Limb (tissue), 2 donors: ENCODE measurements around the gene CEACAM3.
A peak's percentile ranks its signal among the peaks of the same experiment; 100 is the strongest.
"Not testable (repeated sequence)": the region's sequence is repeated elsewhere in the genome, so short reads cannot be mapped to it uniquely, and the experiment has no call there.

Experiments
- DNase-seq, 2 donors: peaks; one replicate each; pipeline ENCODE4 v3.0.0-alpha.2; 2016; ENCODE audit errors: extremely low spot score in 2 of 2

Gene CEACAM3

GRCh38 chr19:41796362-41796761 is at the start of gene CEACAM3:
TSS of gene CEACAM3 (plus strand) at chr19:41796587. CDS start at chr19:41796678, 91 bp downstream.
- DNase-seq, result no peak

DNA sequence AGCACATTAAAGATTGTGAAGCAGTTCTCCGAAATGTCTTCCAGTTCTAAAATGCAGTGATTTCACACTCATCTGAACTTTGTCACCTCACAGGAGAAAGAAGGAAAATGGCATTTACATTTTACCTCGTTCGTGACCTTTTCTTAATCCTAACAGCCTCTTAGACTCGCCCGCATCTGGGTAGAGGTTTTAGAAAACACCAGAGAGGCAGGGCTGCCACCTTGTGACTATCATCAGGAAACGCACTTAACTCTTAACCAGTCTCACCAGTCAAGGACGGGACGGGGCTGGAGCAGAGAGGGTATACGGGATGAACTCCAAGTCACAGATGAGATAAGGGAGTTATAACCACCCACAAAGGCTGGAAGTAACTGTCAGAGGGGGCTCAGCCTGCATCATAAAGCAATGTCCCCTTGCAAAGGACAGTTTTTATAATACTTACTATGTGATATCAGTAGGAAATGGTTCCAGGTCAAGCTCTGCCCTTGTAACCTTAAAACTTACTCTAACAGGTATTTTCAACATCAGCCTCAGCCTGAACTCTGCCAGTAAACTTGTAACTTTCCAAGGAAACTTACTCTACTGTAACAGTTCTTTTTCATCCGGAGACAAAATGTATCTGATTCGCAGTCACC is 49.7 kb upstream of the CEACAM3 start:
- DNase-seq, result no peak

DNA sequence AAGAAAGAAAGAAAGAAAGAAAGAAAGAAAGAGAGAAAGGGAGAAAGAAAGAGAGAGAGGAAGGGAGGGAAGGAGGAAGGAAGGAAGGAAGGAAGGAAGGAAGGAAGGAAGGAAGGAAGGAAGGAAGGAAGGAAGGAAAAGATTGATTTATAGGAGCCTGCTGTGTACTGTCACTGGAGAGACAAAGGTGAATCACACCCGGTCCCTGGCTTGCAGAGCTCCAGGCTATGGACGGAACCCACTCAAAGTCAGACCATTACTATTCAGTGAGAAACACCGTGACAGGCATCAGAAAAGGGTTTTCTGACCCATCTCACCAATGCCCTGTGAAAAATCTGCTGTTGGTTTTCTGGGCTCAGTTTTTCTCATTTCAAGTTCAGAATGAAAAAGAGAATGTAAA is 48.4 kb upstream of the CEACAM3 start:
- no peak for DNase-seq

DNA sequence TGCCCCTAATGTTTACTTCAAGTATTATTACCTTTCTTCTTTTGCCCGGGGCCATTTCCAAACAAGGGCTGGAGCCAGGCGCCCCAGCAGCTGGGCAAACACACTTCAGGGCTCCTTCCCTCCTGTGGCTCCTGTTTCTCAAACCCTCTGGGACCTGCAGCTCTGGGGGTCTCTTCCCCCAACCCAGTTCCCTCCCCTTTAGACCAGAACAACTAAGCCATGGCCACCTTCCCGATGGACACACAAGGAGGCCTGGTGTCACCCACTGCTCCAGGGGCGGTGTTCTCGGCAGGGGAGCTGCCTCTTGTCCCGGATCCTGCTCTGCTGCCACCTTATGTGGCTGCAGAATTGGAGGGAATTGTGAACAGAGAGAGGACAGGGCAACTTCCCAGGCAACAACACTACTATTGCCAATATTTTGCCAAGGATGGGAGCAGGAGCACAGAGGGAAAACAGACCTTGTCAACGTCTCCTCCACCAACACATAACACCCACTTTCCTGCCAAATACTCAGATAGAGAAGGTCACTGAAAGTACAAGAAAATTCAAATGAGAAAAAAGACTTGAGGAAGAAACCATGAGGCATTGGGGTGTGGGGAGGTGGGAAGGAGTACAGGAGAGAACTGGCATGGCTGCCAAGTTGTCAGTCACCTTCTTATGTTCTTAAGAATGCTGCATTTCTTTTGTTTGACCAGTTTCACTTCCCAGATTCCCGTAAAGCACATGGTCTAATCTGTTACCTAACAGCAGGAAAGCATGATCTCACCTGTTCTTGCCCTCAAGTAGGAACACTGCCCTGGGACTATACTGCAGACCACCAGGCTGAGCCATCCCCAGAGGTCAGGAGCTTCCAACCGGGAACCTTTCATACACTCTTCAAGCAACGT is 45.9 kb upstream of the CEACAM3 start:
- DNase-seq, result not testable (repeated sequence)

DNA sequence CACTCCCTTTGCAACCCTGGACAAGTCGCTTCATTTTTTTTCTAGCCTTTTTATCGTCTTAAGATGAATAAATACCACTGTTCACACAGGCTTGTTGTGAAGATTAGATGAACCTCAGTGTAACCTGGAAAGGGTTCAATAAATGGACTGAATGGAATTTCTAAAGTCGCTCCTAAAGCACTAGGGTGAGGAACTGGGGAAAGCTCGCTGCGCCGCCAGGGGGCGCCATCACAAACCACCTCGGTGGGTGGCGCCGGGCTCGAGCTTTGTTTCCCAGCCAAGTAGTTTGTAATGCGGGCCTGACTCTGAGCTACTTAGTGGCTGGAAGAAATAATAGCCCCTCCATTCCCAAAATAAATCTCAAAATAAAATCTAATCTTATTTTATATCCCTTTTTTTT is 43.2 kb upstream of the CEACAM3 start:
- DNase-seq, result peak in 1 of 2 donors; percentile 37

DNA sequence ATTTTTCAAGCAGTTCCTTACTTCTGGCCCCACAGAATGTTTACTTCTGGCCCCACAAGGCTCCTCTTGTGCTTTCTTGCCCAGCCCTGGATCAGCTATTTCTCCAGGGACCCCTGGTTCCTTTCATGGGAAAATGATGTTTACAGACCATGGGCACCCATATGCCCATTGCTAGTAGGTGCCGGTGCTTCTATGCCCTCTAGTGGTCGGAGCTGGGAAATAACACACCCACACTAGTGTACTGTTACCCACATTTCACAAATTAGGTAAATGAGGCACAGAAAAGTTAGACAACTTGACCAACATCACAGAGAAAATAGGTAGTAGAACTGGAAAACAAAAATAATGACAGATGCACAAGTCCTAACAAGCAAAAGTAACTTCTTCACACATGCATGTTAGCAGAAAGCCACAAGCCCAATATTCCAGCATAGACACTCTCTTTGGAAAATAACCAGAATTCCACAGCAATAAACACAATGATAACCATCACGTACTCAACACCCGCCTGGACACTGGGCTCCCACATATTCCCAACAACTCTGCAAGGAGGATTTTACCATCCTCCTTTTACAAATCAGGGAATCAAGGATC is 42.4 kb upstream of the CEACAM3 start:
- DNase-seq, result peak in 1 of 2 donors; percentile 31

GRCh38 chr19:41755328-41755913 is 41.0 kb upstream of the CEACAM3 start, which contains the start of gene CEACAM6:
TSS of gene CEACAM6 (plus strand) at chr19:41755530. CDS start at chr19:41755639, 109 bp downstream.
- no peak for DNase-seq

GRCh38 chr19:41758846-41759245 is 37.5 kb upstream of the CEACAM3 start:
- DNase-seq, result no peak

- DNase-seq, result no peak
These were observed 29.3 kb upstream of the CEACAM3 start for GRCh38 chr19:41767115-41767514.

GRCh38 chr19:41768105-41768504 is 28.3 kb upstream of the CEACAM3 start:
- not testable (repeated sequence) for DNase-seq

DNA sequence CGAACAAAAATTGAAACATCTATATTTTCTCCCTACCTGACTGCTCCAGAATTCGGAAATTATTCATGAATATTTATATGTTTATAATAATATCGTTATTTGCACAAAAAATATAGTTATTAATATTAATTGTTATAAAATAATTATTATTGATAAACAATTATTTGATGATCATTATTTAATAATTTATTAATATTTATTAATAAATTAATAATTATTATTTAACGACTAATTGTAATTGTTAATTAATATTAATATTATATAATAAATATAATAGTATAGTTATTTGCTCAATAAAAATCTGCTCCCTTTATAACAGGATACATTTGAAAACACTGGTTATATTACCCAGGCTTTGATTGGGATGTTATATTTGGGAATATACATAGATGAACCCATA is 26.8 kb upstream of the CEACAM3 start:
- no peak for DNase-seq

GRCh38 chr19:41771410-41771809 is 25.0 kb upstream of the CEACAM3 start:
- no peak for DNase-seq

DNA sequence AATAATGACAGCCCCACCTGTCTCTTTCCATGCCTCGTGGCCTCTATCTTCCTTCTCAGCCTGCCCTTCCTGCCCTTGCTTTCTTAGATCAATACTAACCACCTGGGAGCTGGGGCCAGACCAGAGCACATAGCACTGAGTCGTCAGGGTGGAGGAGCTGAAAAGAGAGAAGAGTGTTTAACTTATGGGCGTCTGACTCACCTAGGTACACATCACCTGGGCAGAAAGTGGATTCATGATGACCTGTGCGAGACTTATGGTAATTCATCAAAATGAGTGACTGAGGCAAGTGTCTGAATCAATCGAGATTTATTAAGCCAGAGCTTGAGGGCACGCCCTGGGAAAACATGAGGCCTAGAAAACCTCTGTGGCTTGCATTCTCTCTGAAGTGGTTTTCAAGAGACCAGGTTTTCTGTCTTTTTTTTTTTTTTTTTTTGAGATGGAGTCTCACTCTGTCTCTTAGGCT is 21.8 kb upstream of the CEACAM3 start:
- DNase-seq, result no peak

DNA sequence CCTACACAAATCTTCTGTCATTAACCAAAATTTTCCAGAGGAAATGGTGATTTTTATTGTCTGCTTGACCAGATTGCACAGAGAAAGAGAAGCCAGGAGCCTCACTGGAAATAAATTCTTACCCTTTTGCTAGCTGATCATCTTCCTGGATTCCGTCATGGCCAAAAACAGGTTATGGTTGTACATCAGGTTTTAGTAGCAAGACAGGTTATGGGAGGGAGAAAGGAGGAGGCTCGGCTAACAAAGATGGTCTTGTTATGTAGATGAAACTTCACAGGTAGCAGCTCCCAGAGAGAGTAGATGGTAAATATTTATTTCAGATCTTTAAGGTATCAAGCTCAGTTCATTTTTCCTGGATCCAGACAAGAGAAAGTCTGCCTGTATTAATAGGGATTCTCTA is 19.7 kb upstream of the CEACAM3 start:
- DNase-seq, result no peak

- no peak for DNase-seq
These were observed 12.8 kb upstream of the CEACAM3 start for GRCh38 chr19:41783612-41784011.

- DNase-seq, result no peak
These were observed 12.1 kb upstream of the CEACAM3 start for GRCh38 chr19:41784312-41784711.

- no peak for DNase-seq
These were observed 11.6 kb upstream of the CEACAM3 start for GRCh38 chr19:41784743-41785142.

- peak; percentile 27 to 51 for DNase-seq
These were observed 10.7 kb upstream of the CEACAM3 start for GRCh38 chr19:41785653-41786052.

GRCh38 chr19:41787055-41787454 is 9.3 kb upstream of the CEACAM3 start:
- DNase-seq, result no peak

DNA sequence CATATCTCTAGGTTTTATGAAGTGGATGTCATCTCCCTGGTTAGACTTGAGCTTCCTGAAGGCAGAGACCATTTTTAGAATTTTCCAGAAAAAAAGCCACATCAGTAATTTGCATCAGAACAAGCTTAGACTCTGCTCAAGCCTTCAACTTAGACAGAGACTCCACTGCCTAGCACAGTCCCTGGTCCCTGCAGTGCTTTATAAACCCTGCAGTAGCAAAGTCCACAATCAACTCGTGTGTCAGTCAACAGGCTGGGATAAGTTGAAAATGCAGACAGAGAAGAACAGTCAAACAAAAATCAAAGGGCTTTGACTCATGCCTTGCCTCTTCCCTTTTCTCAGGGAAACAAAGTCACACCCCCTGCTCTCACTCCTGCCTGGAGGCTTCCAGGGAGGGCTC is 7.9 kb upstream of the CEACAM3 start:
- DNase-seq, result not testable (repeated sequence)

- DNase-seq, result not testable (repeated sequence)
These were observed 7.3 kb upstream of the CEACAM3 start for GRCh38 chr19:41789053-41789452.
